Stimulated activated naive CD8-positive, alpha-beta T cell treated with anti-CD3 and anti-CD28 coated beads, Interleukin-15, amount 100 ng/mL, for 72 hours (primary cell): ENCODE measurements around the gene ASTN2.

Experiments used
- ATAC-seq: fragments of 150-1000 bp; cut with Tn5 transposase; 2 replicates; pipeline ENCODE4 v1.10.0; 2021; ENCODE audit warnings: mild to moderate bottlenecking, moderate library complexity
- DNase-seq, 2 donors: peaks; one replicate each; pipeline ENCODE4 v3.0.0; 2021 to 2022
- H3K27ac Mint-ChIP-seq, 2 donors: one replicate each; pipeline ENCODE4 v1.8.0; 2022; ENCODE audit warnings: mild to moderate bottlenecking in 2 of 2, mixed read lengths in 2 of 2, moderate library complexity in 2 of 2
- H3K27me3 Mint-ChIP-seq: one replicate; pipeline ENCODE4 v1.8.0; 2022; ENCODE audit warnings: mixed read lengths
- H3K4me1 Mint-ChIP-seq: one replicate; pipeline ENCODE4 v1.8.0; 2022; ENCODE audit warnings: mild to moderate bottlenecking, mixed read lengths
- H3K4me3 Mint-ChIP-seq, 2 donors: one replicate each; pipeline ENCODE4 v1.8.0; 2022; ENCODE audit warnings: mild to moderate bottlenecking in 2 of 2, mixed read lengths in 2 of 2, moderate library complexity in 1 of 2
- H3K9me3 Mint-ChIP-seq, 2 donors: one replicate each; pipeline ENCODE4 v1.8.0; 2022; ENCODE audit warnings: mixed read lengths in 2 of 2

ASTN2 gene

GRCh38 chr9:116520218-116520617, 894.6 kb downstream of the ASTN2 start:
- DNase-seq (no peak), ATAC-seq (no peak)
- Mint-ChIP-seq H3K27ac (no peak overlapping the region), H3K4me1 (no peaks in the 10 kb centered on the region), H3K4me3 (no peak overlapping the region), H3K27me3 (no peaks in the 10 kb centered on the region), H3K9me3 (peaks cover 42 to 73% of the 10 kb centered on the region in 2 donors)

GRCh38 chr9:116516456-116516855, 898.4 kb downstream of the ASTN2 start:
- Mint-ChIP-seq H3K4me3 (no peak overlapping the region), H3K9me3 (peaks cover 36 to 83% of the 10 kb centered on the region in 2 donors), H3K27me3 (no peaks in the 10 kb centered on the region), H3K4me1 (no peaks in the 10 kb centered on the region), H3K27ac (no peak overlapping the region)
- no peak for DNase-seq
- no peak for ATAC-seq

DNA sequence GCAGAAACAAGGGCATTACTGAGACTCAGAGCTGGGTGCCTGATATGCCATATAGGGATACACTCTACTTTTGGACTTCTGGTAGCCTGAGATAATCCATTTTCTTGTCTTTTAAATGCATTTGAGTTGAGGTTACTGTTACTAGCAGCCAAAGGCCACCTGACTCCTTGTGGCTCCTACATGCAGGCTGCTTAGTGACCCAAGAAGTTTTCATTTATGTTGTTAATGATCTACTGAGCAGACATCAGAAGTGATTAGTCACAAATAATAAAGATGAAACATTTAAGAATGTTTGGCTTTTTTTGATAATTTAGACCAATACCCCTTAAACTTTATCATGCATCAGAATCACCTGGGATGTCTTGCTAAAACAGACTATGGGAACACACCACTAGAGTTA, 899.3 kb downstream of the ASTN2 start:
- no peak for DNase-seq
- Mint-ChIP-seq H3K27ac (no peak overlapping the region), H3K4me3 (no peak overlapping the region), H3K4me1 (no peaks in the 10 kb centered on the region), H3K27me3 (no peaks in the 10 kb centered on the region), H3K9me3 (peaks cover 30 to 78% of the 10 kb centered on the region in 2 donors)
- ATAC-seq = no peak

DNA sequence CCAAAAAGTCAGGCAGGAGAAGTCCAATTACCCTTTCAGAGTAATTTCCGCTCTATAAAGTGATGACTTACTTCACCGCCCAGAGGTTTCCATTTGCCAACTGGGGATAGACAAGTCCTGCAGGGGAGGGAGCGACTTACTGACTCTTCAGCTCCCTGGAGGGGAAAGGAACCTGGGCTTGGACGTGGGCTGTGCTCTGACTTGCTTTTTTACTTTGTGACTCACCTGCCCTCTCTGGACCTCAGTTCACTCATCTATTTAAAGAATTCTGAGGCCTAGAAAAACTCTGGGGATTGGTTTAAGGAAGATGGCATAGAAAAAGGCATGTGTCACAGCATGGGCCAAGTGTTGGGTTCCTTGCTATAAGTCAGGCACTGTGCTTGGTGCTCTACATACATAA, 908.2 kb downstream of the ASTN2 start:
- no peak for DNase-seq
- Mint-ChIP-seq H3K4me1 (no peaks in the 10 kb centered on the region), H3K9me3 (peaks cover 15 to 27% of the 10 kb centered on the region in 2 donors), H3K4me3 (no peak overlapping the region), H3K27me3 (no peaks in the 10 kb centered on the region), H3K27ac (no peak overlapping the region)
- ATAC-seq = no peak

- ATAC-seq (no peak), DNase-seq (no peak)
- H3K27ac Mint-ChIP-seq = no peak overlapping the region
- no peak overlapping the region for H3K4me3 Mint-ChIP-seq
- no peaks in the 10 kb centered on the region for H3K27me3 Mint-ChIP-seq
- H3K9me3 Mint-ChIP-seq = peaks cover 14 to 17% of the 10 kb centered on the region in 2 donors
- H3K4me1 Mint-ChIP-seq = no peaks in the 10 kb centered on the region
These were observed 909.9 kb downstream of the ASTN2 start for GRCh38 chr9:116504893-116505480.

DNA sequence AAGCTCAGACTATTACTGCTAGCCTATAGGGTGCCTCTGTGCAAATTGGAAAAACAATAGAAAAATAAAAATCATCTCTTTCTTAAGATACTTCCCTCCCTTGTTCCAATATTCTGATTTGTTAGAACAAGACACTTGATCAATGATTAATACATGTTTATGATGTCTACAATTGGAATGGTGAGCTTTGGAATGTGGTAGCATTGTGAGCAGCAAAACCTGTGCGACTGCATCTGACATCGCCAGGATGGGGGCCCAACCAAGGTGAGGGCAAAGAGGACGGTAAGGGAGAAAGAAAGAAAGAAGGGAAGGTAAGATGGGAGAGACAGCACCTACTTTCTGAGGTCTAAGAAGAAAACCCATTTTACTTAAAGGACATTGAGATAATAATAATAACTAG, 910.8 kb downstream of the ASTN2 start:
- Mint-ChIP-seq H3K27ac (peak overlapping the region in 1 of 2 donors; percentile 30), H3K4me1 (no peaks in the 10 kb centered on the region), H3K27me3 (no peaks in the 10 kb centered on the region), H3K4me3 (no peak overlapping the region), H3K9me3 (peaks cover 10 to 14% of the 10 kb centered on the region in 2 donors)
- no peak for ATAC-seq
- DNase-seq = no peak

GRCh38 chr9:116502746-116503145, 912.1 kb downstream of the ASTN2 start:
- no peak for ATAC-seq
- H3K9me3 Mint-ChIP-seq = peaks cover 10 to 12% of the 10 kb centered on the region in 2 donors

DNA sequence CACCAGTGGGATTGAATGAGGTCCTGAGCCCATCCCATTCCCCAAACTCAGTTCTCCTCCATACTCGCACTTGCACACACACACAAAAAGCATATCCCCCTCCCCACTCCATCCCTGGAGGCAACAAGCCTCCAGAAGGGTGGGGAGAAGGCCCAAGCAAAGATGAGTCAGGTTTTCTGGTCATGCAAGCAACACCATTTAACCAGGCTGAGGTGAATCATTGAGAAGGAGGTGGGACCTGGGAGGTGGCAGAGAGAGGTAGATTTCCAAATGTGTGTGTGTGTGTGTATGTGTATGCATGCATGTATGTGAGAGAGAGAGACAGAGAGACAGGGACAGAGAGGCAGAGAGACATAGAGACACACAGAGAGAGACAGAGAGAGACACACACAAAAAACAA, 913.0 kb downstream of the ASTN2 start:
- H3K9me3 Mint-ChIP-seq = peaks cover 10 to 12% of the 10 kb centered on the region in 2 donors
- H3K27me3 Mint-ChIP-seq = no peaks in the 10 kb centered on the region
- H3K4me3 Mint-ChIP-seq = no peak overlapping the region
- H3K4me1 Mint-ChIP-seq = no peaks in the 10 kb centered on the region
- ATAC-seq (no peak), DNase-seq (no peak)
- H3K27ac Mint-ChIP-seq = peak overlapping the region in 1 of 2 donors; percentile 0

More at GRCh38 chr9:116502746-116503145, 912.1 kb downstream of the ASTN2 start:
- Mint-ChIP-seq H3K4me1 (no peaks in the 10 kb centered on the region), H3K4me3 (no peak overlapping the region), H3K27me3 (no peaks in the 10 kb centered on the region), H3K27ac (peak overlapping the region in 1 of 2 donors; percentile 0)
- DNase-seq = no peak

DNA sequence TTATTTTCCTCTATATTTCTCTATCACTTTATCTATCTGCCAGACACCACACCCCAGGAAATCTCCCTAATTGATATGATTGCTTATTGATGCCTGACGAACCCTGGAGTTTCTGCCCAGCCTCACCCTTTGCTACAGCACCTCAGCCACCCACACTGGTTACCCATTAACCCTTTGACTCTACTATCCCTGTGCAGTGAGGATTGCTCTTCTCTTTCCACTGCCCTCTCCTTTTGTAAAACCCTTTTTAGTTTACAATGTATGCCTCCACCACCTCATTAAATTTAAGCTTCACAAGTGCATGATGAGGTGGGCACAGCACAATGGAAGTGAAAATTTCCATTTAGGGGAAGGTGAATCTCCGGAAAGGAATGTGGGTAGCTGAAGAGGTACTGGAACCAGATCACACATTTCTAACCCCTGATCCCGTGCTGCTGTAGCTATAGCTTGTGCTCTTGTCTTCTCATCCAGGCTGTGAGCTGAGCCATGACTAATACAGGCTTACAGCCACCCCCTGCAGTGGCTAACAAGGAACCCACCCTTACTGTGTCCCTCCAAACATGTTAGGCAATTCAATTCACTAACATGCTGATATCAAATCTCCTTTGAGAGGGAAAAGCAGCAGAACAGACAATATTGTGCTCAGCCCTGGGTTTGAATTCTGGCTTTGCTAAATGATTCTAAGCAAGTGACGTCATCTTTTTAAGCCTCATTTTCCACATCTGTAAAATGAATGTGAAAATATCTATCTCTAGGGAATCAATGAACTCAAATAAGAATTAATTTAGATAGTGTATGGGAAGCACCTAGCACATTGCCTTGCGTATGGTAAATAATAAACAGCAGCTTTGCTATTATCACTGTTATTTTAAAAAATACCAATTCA, 914.6 kb downstream of the ASTN2 start:
- Mint-ChIP-seq H3K27ac (no peak overlapping the region), H3K4me1 (no peaks in the 10 kb centered on the region)
- DNase-seq = no peak

GRCh38 chr9:116499434-116499833, 915.4 kb downstream of the ASTN2 start:
- DNase-seq (no peak), ATAC-seq (no peak)
- Mint-ChIP-seq H3K27me3 (no peaks in the 10 kb centered on the region), H3K4me1 (no peaks in the 10 kb centered on the region), H3K27ac (no peak overlapping the region), H3K4me3 (no peak overlapping the region), H3K9me3 (peaks cover 7 to 10% of the 10 kb centered on the region in 2 donors)

More for the DNA sequence above, 914.6 kb downstream of the ASTN2 start:
- Mint-ChIP-seq H3K9me3 (peaks cover 7 to 10% of the 10 kb centered on the region in 2 donors), H3K27me3 (no peaks in the 10 kb centered on the region), H3K4me3 (no peak overlapping the region)
- ATAC-seq = no peak

GRCh38 chr9:116497095-116497890, 917.6 kb downstream of the ASTN2 start:
- Mint-ChIP-seq H3K9me3 (peaks cover 5 to 6% of the 10 kb centered on the region in 2 donors), H3K27me3 (no peaks in the 10 kb centered on the region), H3K4me3 (no peak overlapping the region), H3K4me1 (no peaks in the 10 kb centered on the region), H3K27ac (no peak overlapping the region)
- ATAC-seq = no peak
- no peak for DNase-seq

GRCh38 chr9:116496167-116496566, 918.7 kb downstream of the ASTN2 start:
- DNase-seq = no peak
- Mint-ChIP-seq H3K27me3 (no peaks in the 10 kb centered on the region), H3K4me1 (no peaks in the 10 kb centered on the region), H3K27ac (no peak overlapping the region), H3K9me3 (no peaks in the 10 kb centered on the region), H3K4me3 (no peak overlapping the region)
- ATAC-seq = no peak

GRCh38 chr9:116495725-116496124, 919.1 kb downstream of the ASTN2 start:
- ATAC-seq (no peak), DNase-seq (no peak)
- Mint-ChIP-seq H3K27ac (no peak overlapping the region), H3K9me3 (no peaks in the 10 kb centered on the region), H3K27me3 (no peaks in the 10 kb centered on the region), H3K4me1 (no peaks in the 10 kb centered on the region), H3K4me3 (no peak overlapping the region)

DNA sequence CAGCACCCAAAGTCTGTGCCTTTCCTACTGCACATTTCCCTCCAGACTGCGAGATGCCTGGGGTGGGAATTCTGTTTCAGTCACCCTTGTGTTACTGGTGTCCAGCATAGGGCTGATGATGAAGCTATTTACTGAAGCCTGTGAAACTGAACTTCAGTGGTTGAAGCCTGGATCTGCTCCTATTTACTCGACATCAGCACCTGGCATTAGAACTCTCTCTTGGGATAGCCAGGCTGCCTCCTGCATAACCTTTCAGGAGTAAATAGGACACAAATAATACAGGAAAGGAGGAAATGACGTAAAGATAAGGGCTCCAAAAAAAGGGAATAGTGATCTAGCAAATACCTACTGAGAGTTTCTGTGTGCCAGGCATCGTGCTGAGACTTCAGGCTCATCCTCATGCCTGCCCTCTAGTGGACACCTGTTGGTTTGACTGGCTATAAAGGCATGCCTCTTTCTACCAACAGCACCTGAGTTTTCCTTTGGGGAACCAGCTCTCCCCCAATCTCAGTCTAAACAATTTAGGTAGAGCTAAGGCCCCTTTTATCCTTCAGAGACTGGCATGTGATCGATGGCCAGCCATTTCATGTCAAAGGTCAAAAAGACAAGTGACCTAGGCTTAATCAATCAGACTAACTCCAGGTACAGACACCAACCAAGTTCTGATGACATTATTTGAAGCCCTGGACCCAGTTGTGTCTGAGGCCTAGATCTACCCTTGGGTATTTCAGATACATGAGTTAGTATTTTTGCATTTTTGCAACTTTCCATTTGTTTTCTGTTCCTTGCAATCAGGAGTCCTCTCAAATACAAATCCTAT, 919.8 kb downstream of the ASTN2 start:
- no peaks in the 10 kb centered on the region for H3K9me3 Mint-ChIP-seq
- DNase-seq (peak; percentile 12 to 29), ATAC-seq (no peak)
- no peak overlapping the region for H3K27ac Mint-ChIP-seq
- no peaks in the 10 kb centered on the region for H3K27me3 Mint-ChIP-seq
- no peak overlapping the region for H3K4me3 Mint-ChIP-seq
- H3K4me1 Mint-ChIP-seq = no peaks in the 10 kb centered on the region
